Kidney epithelial cell (primary cell): ENCODE measurements around the gene LTB4R. TPM values are rescaled to one million over a fixed set of nuclear protein-coding genes. Genes with fewer than 3 reads are reported as not detected.
"Not testable (repeated sequence)": the region's sequence is repeated elsewhere in the genome, so short reads cannot be mapped to it uniquely, and the experiment has no call there.

Source experiments
- DNase-seq: peaks from one replicate; pipeline ENCODE4 v3.0.0-alpha.2; 2010; ENCODE audit warnings: low read depth
- H3K27me3 ChIP-seq: 2 replicates; pipeline ENCODE4 v1.6.0; 2011; ENCODE audit warnings: low read length; ENCODE audit not compliant: control insufficient read depth, insufficient read depth
- H3K36me3 ChIP-seq: 2 replicates; pipeline ENCODE4 v1.5.1; 2011; ENCODE audit warnings: low read length; ENCODE audit not compliant: control insufficient read depth, insufficient read depth
- H3K4me3 ChIP-seq: 2 replicates; pipeline ENCODE4 v1.5.1; 2011; ENCODE audit warnings: low read depth, mild to moderate bottlenecking, control low read depth, low read length
- CTCF ChIP-seq: IDR thresholded peaks from 2 replicates; pipeline ENCODE4 v1.5.1; 2011; ENCODE audit warnings: mild to moderate bottlenecking, moderate library complexity, low read length, control low read depth, inconsistent platforms; ENCODE audit not compliant: insufficient read depth, poor library complexity, severe bottlenecking
- total RNA-seq: library from RNA; depleted of rRNA; stranded (reverse); fragments of >200 nt; gene quantifications from 2 replicates; pipeline ENCODE4 v1.2.3, GENCODE V29; 2015

LTB4R gene
- total RNA-seq, 1 donor from 2014 or later, result 2.8 TPM

GRCh38 chr14:24353559-24354481, 42.5 kb downstream of the LTB4R start:
- Histone ChIP-seq H3K4me3 (no peak overlapping the region), H3K27me3 (peaks cover 10% of the 10 kb centered on the region), H3K36me3 (no peaks in the 10 kb centered on the region)
- no peak for TF ChIP-seq CTCF
- no peak for DNase-seq

- not testable (repeated sequence) for H3K36me3 ChIP-seq, H3K4me3 ChIP-seq, H3K27me3 ChIP-seq, DNase-seq
These were observed 43.2 kb downstream of the LTB4R start for GRCh38 chr14:24354482-24354825.

GRCh38 chr14:24355009-24355408, 43.7 kb downstream of the LTB4R start:
- no peak for TF ChIP-seq CTCF
- H3K27me3 ChIP-seq, result peaks cover 7% of the 10 kb centered on the region
- no peaks in the 10 kb centered on the region for H3K36me3 ChIP-seq
- H3K4me3 ChIP-seq, result no peak overlapping the region
- DNase-seq, result no peak

GRCh38 chr14:24356208-24356607, 44.9 kb downstream of the LTB4R start:
- TF ChIP-seq CTCF, result no peak
- H3K27me3 ChIP-seq, result peaks cover 7% of the 10 kb centered on the region
- H3K4me3 ChIP-seq, result no peak overlapping the region
- H3K36me3 ChIP-seq, result no peaks in the 10 kb centered on the region
- DNase-seq, result no peak

GRCh38 chr14:24360281-24360680, 49.0 kb downstream of the LTB4R start:
- H3K27me3 ChIP-seq, result no peaks in the 10 kb centered on the region
- no peaks in the 10 kb centered on the region for H3K36me3 ChIP-seq
- H3K4me3 ChIP-seq, result no peak overlapping the region
- no peak for TF ChIP-seq CTCF
- DNase-seq, result no peak

GRCh38 chr14:24361326-24361725, 50.0 kb downstream of the LTB4R start:
- no peak for DNase-seq
- Histone ChIP-seq H3K4me3 (no peak overlapping the region), H3K27me3 (no peaks in the 10 kb centered on the region), H3K36me3 (no peaks in the 10 kb centered on the region)
- TF ChIP-seq CTCF, result no peak
